Renal cortex interstitium (tissue), 11 donors: ENCODE measurements around the gene ZNHIT2. TPM values are rescaled to one million over a fixed set of nuclear protein-coding genes. Genes with fewer than 3 reads are reported as not detected.

Source experiments
- DNase-seq, 11 donors: peaks; one replicate each; pipeline ENCODE4 v3.0.0-alpha.2; 2013; ENCODE audit warnings: low read depth in 9 of 11, low spot score in 4 of 11; ENCODE audit errors: extremely low read depth in 1 of 11
- polyA plus RNA-seq, 3 donors: library from polyadenylated mRNA; unstranded; fragments of 120-200 nt; gene quantifications; one replicate each; pipeline ENCODE4 v1.2.1, GENCODE V29; 2013; ENCODE audit not compliant: insufficient read length in 3 of 3

The ZNHIT2 gene
- polyA plus RNA-seq, 3 donors = 5.3 to 9.4 (median 9.1) TPM

DNA sequence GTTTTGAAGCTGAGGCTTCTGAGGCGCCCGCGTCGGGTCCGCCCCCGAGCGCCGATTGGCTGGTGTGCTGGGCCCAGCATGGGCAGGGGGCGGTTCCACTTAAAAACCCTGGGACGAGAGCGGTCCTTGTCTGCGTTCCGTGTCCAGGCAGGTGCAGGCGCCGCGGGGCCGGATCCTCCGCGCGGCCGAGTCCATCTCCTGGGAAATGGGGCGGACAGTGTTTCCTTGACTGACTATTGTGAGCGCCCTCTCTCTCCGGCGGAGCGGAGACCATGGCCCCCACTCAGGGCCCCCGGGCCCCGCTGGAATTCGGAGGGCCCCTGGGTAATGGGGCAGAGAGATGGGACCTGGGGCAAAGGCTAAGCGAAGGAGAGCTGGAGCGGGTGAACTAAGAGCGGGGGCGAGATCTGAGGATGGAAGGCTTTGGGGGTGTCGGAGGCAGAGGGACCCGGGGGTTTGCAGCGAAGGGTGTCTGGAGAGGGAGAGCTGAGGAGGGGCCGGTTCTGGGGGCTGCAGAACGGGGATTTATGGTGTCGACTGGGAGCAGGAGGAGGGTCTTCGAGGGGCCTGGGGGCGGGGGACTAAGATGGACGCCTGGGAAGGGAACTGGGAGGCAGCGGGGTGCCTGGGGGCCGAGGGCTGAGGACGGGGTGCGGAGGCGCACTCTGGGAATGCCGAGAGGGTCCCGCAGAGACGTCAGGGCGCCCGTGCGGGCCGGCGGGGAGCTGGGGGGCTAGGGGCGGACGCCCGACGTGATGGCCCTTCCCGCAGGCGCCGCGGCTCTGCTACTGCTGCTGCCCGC lies 5.6 kb downstream of the ZNHIT2 start, which contains the start of gene TM7SF2:
TM7SF2 (plus strand) TSS at position 129 of the 802 bp plus-strand sequence; CDS start at position 273, 144 bp downstream.
- peak; percentile 64 to 95 (median 88) for DNase-seq

DNA sequence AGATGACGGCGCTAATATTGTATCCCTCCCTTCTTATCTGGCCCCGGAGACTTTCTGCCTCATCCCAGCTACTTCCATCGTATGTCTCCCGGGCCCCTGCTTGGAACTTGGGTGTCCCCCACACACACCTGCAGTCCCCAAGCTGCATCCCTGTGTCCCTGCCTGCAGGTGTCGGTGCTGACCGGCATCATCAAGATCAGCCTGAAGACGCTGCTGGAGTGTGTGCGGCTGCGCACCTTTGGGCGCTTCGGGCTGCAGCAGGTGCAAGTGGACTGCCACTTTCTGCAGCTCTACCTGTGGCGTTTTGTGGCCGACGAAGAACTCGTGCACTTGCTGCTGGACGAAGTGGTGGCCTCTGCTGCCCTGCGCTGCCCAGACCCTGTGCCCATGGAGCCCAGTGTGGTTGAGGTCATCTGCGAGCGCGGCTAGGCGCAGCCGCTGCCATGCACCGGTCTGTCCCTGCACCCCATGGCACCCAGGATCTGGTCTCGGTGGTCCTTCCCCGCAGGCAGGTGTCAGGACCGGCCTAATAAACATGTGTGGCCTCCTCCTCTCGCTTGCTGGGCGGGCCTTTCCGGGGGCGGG lies 6.2 kb downstream of the ZNHIT2 start:
- DNase-seq = no peak

DNA sequence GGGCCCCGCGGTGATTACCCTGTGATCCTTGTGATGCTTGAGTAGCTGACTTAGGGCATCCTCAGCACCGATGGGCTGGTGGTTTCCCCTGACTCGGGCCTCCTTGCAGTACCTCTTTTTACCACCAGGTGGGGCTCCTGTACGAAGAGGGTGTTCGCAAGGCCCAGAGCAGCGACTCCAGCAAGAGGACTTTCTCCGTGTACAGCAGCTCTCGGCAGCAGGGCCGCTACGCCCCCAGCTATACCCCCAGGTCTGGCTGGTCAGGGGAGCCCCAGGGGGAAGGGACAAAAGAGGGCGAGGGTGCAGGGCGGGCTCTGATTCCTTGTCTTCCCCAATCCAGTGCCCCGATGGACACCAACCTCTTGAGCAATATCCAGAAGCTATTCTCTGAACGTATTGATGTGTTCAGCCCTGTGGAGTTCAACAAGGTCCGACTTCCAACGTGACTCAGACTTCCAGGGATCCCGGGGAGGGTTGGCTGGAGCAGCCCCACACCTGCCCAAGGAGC lies 7.1 kb downstream of the ZNHIT2 start:
- DNase-seq = peak in 8 of 11 donors; percentile 60 to 83 (median 69)

DNA sequence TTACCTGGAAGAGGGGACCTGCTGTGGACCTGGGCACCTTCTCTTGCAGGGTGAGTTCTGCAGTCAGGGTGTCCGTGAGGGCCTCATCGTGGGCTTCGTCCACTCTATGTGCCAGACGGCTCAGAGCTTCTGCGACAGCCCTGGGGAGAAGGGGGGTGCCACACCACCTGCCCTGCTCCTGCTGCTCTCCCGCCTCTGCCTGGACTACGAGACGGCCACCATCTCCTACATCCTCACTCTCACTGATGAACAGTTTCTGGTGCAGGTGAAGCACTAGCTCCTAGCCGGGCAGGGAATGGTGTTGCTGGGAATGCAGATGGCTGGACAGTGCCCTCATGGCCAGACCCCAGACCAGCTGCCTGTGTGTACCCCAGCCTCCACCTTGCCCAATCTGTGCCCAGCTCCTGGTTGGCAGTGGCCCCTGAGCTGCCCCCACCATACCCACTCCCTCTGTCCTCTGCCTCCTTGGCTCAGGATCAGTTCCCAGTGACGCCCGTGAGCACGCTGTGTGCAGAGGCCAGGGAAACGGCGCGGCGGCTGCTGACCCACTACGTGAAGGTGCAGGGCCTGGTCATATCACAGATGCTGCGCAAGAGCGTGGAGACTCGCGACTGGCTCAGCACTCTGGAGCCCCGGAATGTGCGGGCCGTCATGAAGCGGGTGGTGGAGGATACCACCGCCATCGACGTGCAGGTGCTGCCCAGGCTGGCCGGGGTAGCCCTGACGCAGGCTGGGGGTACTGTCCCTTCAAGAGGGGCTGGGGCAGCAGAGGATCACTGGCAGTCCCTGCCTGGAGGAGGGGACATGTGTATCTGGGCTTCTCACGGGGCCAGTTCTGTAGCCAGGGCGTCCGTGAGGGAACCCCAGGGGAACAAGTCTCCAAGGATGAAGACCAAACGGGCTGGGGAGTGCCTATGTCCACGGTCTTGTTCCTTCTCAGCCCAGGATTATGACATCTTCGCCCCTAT lies 8.0 kb downstream of the ZNHIT2 start:
- no peak for DNase-seq

DNA sequence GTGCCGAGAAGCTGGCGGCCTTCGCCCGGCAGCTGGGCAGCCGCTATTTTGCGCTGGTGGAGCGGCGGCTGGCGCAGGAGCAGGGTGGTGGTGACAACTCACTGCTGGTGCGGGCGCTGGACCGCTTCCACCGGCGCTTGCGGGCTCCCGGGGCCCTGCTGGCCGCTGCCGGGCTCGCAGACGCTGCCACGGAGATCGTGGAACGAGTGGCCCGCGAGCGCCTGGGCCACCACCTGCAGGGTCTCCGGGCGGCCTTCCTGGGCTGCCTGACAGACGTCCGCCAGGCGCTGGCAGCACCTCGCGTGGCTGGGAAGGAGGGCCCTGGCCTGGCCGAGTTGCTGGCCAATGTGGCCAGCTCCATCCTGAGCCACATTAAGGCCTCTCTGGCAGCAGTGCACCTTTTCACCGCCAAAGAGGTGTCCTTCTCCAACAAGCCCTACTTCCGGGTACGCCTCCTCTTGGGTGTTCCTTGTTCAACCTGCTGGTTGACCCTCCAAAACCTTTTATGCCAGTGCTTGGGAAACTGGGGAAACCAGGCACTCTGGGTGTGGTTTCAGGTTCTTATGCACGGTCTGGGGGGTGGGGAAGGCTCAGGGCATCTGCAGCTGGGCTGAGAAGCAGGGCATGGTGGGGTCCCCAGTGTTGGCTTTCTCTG lies 8.9 kb downstream of the ZNHIT2 start:
- no peak for DNase-seq

DNA sequence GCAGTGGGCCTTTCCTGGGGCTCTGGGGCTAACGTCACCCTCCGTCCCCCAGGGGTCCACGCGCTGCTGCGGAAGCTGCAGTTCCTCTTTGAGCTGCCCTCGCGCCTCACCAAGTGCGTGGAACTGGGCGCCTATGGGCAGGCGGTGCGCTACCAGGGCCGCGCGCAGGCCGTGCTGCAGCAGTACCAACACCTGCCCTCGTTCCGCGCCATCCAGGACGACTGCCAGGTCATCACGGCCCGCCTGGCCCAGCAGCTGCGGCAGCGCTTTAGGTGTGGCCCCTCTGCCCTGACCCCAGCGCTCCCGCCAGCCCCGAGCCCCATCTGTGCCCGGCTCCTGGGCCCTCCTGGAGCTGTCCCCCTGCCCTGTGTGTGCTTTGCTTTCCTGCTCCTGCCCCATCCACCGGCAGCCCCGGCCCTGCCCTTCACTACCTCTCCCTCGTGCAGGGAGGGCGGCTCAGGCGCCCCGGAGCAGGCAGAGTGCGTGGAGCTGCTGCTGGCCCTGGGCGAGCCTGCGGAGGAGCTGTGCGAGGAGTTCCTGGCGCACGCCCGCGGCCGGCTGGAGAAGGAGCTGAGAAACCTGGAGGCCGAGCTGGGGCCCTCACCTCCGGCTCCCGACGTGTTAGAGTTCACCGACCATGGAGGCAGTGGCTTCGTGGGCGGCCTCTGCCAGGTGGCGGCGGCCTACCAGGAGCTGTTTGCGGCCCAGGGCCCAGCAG lies 9.6 kb downstream of the ZNHIT2 start:
- no peak for DNase-seq

DNA sequence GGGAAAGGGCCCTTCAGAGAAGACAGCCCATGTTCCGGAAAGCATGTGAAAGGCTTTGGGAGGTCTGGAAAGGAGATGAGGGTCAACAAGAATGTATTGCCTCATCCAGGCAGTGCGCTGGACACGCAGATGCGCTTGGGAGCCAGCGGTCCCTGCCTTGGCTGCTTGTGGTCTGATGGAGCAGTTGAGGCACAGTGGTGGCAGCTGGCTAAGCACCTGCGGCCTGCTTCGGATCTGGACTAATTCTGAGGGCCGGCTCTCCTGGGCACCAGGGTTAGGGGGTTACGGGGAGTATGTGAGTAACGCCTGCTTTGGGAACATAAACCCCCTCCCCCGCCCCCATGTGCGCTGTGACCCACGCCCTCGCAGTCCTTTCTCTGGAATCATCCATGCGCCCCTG lies 10.4 kb downstream of the ZNHIT2 start:
- DNase-seq = no peak

DNA sequence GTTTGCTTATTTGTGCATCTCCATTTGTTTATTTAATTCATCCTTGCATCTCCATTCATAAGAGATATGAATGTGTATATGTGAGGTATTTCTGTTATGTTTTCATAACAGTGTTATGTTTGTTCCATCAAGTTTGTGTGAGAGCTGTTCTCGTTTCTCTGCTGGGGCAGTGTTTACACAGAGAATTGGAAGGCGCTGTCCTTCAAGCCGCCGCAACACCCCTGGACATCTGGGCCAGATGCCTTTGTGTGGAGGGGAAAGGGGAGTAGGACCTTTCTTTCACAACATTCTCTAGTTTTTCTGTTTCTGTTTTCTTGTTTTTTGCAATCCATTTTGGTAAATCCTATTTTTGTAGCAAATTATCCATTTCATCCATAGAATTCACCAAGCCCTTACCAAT lies 12.9 kb downstream of the ZNHIT2 start:
- no peak for DNase-seq

DNA sequence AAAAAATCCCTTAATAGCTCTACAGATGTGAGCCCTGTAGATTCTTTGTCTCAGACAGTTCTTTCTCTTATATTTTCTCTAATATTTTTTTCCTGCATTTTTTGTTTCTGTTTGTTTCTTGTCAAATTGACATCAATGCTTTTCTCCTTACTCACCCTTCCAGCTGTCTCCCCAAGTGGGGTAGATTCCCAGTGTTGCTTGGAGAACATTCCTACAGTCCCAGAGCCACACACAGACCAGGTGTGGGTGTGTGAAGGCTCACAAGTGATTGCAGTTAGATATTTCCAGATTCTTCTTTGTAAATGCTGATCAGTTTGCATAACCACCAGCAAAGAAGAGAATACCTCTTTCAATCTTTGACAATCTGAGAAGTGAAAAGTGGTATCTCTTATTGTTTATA lies 14.0 kb downstream of the ZNHIT2 start:
- DNase-seq = no peak

DNA sequence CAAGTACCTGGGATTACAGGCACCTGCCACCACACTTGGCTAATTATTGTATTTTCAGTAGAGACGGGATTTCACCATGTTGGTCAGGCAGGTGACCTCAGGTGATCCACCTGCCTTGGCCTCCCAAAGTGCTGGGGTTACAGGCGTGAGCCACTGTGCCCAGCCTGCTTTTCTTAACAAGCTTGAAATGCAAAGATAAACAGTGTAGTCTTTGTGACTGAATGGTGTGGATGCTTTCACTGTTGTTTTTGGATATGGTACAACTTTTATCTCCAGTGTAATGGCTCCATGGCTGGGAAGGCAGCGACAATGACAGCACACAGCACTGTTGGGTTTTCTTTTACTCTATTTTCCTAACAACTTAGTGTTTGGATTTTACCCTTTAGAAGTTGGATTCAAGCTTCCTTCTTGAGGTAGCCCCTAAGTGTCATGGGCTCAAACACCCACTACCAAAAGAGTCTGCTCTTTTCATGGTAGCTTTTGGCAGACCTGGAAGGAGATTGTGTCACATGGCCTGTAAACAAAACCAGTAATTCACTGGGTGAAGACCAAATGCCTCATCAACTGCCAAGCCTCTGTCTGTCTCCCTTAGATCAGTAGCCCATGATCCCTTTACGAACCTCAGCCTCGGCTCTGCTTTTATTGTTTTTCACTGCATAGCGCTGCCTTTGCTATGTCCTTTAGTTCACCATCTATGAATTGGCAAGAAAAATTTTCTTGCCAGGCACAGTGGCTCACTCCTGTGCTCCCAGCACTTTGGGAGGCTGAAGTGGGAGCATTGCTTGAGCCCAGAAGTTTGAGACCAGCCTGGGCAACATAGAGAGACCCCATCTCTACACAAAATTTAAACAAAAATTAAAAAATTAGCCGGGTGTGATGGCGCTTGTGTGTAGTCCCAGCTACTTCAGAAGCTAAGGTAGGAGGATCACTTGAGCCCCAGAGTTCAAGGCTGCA lies 15.1 kb downstream of the ZNHIT2 start:
- DNase-seq = no peak

DNA sequence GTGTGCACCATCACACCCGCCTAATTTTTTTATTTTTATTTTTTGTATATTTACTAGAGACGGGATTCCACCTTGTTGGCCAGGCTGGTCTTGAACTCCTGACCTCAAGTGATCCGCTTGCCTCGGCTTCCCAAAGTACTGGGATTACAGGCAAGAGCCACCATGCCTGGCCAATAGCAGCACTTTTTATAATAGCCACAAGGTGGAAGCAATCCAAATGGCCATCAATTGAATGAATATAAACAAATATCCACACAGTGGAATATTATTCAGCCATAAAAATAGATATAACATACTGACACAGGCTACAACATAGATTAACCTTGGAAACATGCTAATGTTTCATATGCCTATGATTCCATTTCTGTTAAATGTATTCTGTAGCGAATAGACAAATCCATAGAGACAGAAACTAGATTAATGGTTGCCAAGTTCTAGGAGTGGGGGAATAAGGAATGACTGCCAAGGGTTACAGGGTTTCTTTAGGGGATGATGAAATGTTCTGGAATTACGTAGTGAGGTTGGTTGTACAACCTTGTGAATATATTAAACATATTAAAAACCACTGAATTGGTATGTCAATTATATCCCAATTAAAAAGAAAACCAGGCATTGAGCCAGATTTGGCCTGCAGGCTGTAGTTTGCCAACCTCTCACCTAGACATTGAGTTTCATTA lies 16.7 kb downstream of the ZNHIT2 start:
- no peak for DNase-seq

DNA sequence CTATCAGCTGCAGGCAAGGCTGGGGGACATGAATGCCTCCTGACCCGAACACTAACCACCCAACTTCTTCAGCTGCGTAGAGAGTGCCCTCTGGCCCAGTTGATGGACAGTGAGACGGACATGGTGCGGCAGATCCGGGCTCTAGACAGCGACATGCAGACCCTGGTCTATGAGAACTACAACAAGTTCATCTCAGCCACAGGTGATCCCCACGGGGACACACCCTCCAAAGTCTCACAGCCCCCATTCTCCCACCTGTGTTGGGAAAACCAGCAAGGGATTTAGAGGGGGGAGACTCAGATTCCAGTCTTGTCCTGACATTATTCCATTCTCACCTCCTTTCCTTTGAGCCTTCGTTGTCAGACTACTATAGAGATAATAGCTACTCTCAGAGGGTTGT lies 20.6 kb downstream of the ZNHIT2 start:
- DNase-seq = no peak

DNA sequence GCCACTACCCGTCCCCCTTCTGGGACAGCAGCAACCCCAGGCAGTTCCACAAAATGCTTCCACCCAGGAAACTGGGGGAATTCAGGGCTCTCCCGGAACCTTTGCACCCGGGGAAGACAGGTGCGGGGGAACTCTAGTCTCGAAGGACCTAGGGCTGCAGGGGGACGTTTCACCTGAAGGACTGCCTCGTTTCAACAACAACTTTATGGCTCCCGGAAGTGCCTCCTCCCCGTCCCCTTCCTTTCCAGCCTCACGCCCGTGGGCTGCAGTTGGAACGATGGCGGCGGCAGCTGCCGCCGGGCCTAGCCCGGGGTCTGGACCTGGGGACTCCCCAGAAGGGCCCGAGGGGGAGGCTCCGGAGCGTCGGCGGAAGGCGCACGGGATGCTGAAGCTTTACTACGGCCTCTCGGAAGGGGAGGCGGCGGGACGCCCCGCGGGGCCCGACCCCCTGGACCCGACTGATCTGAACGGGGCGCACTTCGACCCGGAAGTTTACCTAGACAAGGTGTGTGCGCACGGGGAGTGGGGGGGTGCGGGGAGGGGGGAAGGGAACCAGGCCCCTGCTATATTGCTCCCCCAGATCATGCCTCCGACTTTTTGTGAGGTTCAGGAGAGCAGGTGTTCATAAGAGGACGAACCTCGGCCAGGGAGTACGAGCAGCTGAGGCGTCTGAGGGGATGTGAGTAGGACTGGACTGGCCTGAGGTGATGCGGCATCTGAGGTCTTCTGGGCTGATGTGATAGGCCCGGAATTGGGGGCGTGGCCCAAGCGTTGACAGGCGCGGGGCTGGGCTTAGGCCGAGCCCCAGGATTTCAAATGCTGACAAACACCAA lies 21.3 kb downstream of the ZNHIT2 start, which contains the start of gene VPS51:
VPS51 (plus strand) TSS at position 241 of the 833 bp plus-strand sequence; CDS start at position 278, 37 bp downstream.
- peak in 10 of 11 donors; percentile 80 to 91 (median 84) for DNase-seq

DNA sequence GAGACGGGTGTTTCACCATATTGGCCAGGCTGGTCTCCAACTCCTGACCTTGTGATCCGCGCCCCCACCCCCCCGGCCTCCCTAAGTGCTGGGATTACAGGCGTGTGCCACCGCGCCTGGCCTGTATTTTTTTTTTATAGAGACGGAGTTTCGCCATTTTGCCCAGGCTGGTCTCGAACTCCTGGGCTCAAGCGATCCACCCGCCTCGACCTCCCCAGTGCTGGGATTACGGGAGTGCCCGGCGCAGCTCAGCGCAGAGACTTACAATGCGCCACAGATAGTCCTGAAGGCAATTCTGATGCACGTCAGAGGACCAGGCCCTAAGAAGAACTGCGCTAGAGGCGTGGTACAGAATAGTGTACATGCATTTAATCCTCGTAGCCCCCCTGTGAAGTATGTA lies 22.1 kb downstream of the ZNHIT2 start:
- no peak for DNase-seq

DNA sequence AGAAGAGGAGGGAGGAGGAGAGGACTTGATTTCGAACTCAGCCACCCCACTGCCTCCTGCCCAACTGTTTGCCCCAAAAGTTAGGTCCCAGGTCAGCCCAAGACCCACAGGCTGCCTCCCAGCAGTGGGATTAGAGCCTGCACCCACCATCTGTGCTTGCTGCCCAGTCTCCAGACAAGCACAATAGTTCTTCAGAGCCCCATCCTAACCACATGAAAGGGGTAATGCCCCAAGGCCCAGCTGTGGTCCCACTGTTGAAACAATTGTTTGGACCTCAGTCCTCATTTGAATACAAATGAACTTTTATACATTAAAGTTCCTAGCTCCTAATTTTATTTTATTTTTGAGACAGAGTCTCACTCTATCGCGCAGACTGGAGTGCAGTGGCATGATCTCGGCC lies 26.9 kb downstream of the ZNHIT2 start:
- DNase-seq = no peak

DNA sequence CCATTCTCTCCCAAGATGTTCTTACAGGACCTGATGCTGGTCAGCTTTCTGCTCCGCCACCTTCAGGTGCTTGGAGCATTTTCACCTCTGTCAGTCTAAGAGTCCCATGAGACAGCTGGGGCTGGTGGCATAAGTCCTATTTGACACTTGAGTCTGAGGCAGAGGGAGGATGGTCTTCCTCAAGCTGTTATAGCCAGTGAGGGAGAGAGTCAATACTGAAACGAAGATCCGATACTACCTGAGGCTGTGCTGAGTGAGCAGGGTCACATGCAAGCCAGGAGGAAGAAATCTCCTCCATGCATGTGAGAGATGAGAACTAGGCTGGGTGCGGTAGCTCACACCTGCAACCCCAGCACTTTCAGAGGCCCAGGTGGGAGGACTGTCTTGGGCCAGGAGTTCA lies 27.9 kb downstream of the ZNHIT2 start:
- no peak for DNase-seq
